ENCODE results near the gene DCUN1D1. TPM values are rescaled to one million over a fixed set of nuclear protein-coding genes. Genes with fewer than 3 reads are reported as not detected.

The DCUN1D1 gene
- total RNA-seq, 1 experiment from 2014 or later: 71.7 TPM

DNA sequence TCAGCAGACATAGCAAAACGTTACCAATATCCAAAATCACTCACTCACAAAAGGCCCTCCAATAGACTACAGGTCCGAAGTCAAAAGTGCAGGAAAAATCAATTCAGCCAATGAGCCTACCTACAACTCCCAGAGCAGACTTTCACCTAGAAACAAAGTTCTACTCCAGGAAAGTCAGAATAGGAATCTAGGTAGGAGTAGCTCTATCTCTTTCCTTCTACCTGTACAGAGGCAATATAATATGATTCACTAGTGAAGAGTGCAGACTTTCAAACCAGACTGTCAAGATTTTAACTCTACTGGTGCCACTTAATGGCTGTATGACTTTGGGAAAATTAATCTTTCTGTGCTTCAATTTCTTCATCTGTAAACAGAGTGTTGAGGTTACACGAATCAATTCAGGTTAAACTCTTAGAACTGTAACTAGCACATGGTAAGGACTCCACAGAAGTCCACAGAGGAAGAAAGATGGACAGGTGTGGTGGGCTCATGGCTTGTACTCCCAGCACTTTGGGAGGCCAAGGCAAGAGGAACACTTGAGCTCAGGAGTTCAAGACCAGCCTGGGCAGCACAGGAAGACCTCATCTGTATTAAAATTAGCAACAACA lies 9.4 kb downstream of the DCUN1D1 start:
- no peaks in the 10 kb centered on the region for H3K9me3 ChIP-seq (ENCODE audit: control insufficient read depth, low read depth, low read length)
- peaks cover 22% of the 10 kb centered on the region for H3K79me2 ChIP-seq (ENCODE audit: insufficient read depth, low read length)
- no peak overlapping the region for H3K4me3 Mint-ChIP-seq
- H2AFZ ChIP-seq (ENCODE audit: low read length): no peak overlapping the region
- H4K8ac ChIP-seq (replicated peaks; ENCODE audit: insufficient read length, low read depth, low read length): no peak overlapping the region
- H3K9me3 Mint-ChIP-seq: no peaks in the 10 kb centered on the region
- H3K4ac ChIP-seq (ENCODE audit: low read depth, low read length): no peak overlapping the region
- WGBS (ENCODE audit: extremely low coverage, insufficient read length, low lambda C conversion rate): no CpG with 5 or more reads among the region's 3 CpGs
- H2BK120ac ChIP-seq (ENCODE audit: low read depth, low read length, poor library complexity, severe bottlenecking): no peak overlapping the region
- no peak overlapping the region for H2BK15ac ChIP-seq (ENCODE audit: low read depth, low read length)
- no peak overlapping the region for H3K23ac ChIP-seq (ENCODE audit: insufficient read length, low read depth, low read length)
- H3K27me3 Mint-ChIP-seq (ENCODE audit: low read depth): no peaks in the 10 kb centered on the region
- H3K4me1 ChIP-seq (ENCODE audit: insufficient read depth, low read length): no peaks in the 10 kb centered on the region; the same call in 1 of the 2 replicates
- H3K18ac ChIP-seq (ENCODE audit: insufficient read length, low read depth, low read length): no peak overlapping the region
- peaks cover 35 to 42% of the 10 kb centered on the region in 2 experiments for H3K4me1 Mint-ChIP-seq
- no peak overlapping the region for H4K5ac ChIP-seq (ENCODE audit: insufficient read length, low read depth, low read length)
- H3K14ac ChIP-seq (ENCODE audit: insufficient read depth, low read length): no peak overlapping the region
- H3K79me1 ChIP-seq (ENCODE audit: insufficient read depth, low read depth, low read length, poor library complexity, severe bottlenecking): peaks cover 5% of the 10 kb centered on the region
- no peak overlapping the region for H3K4me2 ChIP-seq (ENCODE audit: insufficient read depth, insufficient read length, low read length)
- TF ChIP-seq CTCF (conservative IDR thresholded peaks at IDR 0.05): no peak
- H3K23me2 ChIP-seq (ENCODE audit: insufficient read length, low read depth, low read length, poor library complexity, severe bottlenecking): no peaks in the 10 kb centered on the region
- no peaks in the 10 kb centered on the region for H3K27me3 ChIP-seq (ENCODE audit: insufficient read depth, low read length)
- no peaks in the 10 kb centered on the region for H4K20me1 ChIP-seq (ENCODE audit: control insufficient read depth, insufficient read depth, insufficient read length)
- H4K91ac ChIP-seq (ENCODE audit: insufficient read length, low read depth, low read length): no peak overlapping the region
- H3K9ac ChIP-seq (ENCODE audit: extremely low read depth, insufficient read length, low read length): no peak overlapping the region
- no peak overlapping the region for H3T11ph ChIP-seq (ENCODE audit: low read length)
- no peak overlapping the region for H2BK12ac ChIP-seq (ENCODE audit: insufficient read length, low read depth, low read length)
- peak overlapping the region; percentile 39 to 88 (median 79); a peak in 5 of 7 replicates for H3K27ac Mint-ChIP-seq
- no peak for DNase-seq
- H3K27ac ChIP-seq (ENCODE audit: insufficient read length, low read depth, low read length): no peak overlapping the region
- no peak overlapping the region for H2BK20ac ChIP-seq (ENCODE audit: low read depth, low read length, poor library complexity, severe bottlenecking)
- H2AK5ac ChIP-seq (ENCODE audit: insufficient read length, low read length): no peak overlapping the region
- no peak overlapping the region for H3K56ac ChIP-seq (ENCODE audit: insufficient read length, low read depth, low read length)
- no peaks in the 10 kb centered on the region; a peak in 1 of 7 replicates for H3K36me3 Mint-ChIP-seq (ENCODE audit: insufficient read depth in 1 of 3, low read depth in 3 of 3)
- H2BK5ac ChIP-seq (ENCODE audit: insufficient read length, low read length): no peak overlapping the region
